ENCODE data around the gene MTSS2. TPM values are rescaled to one million over a fixed set of nuclear protein-coding genes. Genes with fewer than 3 reads are reported as not detected.

MTSS2 gene
- polyA plus RNA-seq, 1 of the 3 experiments (the other 2 are of a cell fraction) = 54.1 TPM

GRCh38 chr16:70701596-70701995 is 15.7 kb upstream of the MTSS2 start:
- Histone ChIP-seq H3K9me3 (no peaks in the 10 kb centered on the region), H3K79me2 (ENCODE audit: insufficient read depth) (no peaks in the 10 kb centered on the region), H3K36me3 (replicated peaks in 1 of 2; ENCODE audit: control insufficient read depth in 1 of 2, insufficient read depth in 2 of 2, low read length in 1 of 2) (no peaks in the 10 kb centered on the region), H4K20me1 (ENCODE audit: insufficient read depth) (no peaks in the 10 kb centered on the region), H3K9ac (no peak overlapping the region), H3K27ac (ENCODE audit: low read depth in 2 of 2, low read length in 1 of 2) (peak overlapping the region; percentile 96; a peak in 2 of 4 replicates), H2AFZ (ENCODE audit: low read depth) (no peak overlapping the region), H3K4me3 (ENCODE audit: low read depth in 2 of 2, low read length in 1 of 2) (no peak overlapping the region), H3F3A (replicated peaks; ENCODE audit: insufficient read depth) (peaks cover 17% of the 10 kb centered on the region), H3K27me3 (ENCODE audit: insufficient read depth) (no peaks in the 10 kb centered on the region), H3K4me1 (ENCODE audit: control insufficient read depth in 1 of 2, insufficient read depth in 2 of 2, low read depth in 1 of 2, low read length in 1 of 2) (peaks cover 43 to 78% of the 10 kb centered on the region in 2 experiments; a peak in 3 of 4 replicates), H3K4me2 (no peak overlapping the region), H3K9me2 (no peaks in the 10 kb centered on the region)
- POLR2A ChIA-PET = no interaction called here
- WGBS (ENCODE audit: low lambda C conversion rate) = 94% methylated on average over 7 of the region's 9 CpGs
- CTCF ChIA-PET = interaction anchor here (0.9 to 3.3 kb wide), 2 partner anchors 47 to 68 kb away, joined by 3 to 24 read pairs; no protein-coding TSS in a partner anchor
- DNase-seq = no peak
- TF ChIP-seq SMC3 (IDR thresholded peaks at IDR 0.05; ENCODE audit: low read depth, low read length) = no peak
- TF ChIP-seq RAD21 (IDR thresholded peaks at IDR 0.05; ENCODE audit: low read length) = no peak
- no peak for TF ChIP-seq USF1 (IDR thresholded peaks at IDR 0.05; ENCODE audit: borderline replicate concordance, low read depth)
- no peak for TF ChIP-seq CTCF (IDR thresholded peaks at IDR 0.05)
- no peak for TF ChIP-seq EZH2phosphoT487 (IDR thresholded peaks at IDR 0.05; ENCODE audit: borderline replicate concordance, low read depth)
- TF ChIP-seq PBX3 (IDR thresholded peaks at IDR 0.05) = no peak
- TF ChIP-seq TCF12 (IDR thresholded peaks at IDR 0.05) = no peak
- TF ChIP-seq TEAD4 (IDR thresholded peaks at IDR 0.05; ENCODE audit: borderline replicate concordance, insufficient read depth) = no peak
- TF ChIP-seq MEF2A (IDR thresholded peaks at IDR 0.05; ENCODE audit: borderline replicate concordance, low read depth) = no peak
- no peak for TF ChIP-seq SIN3A (IDR thresholded peaks at IDR 0.05; ENCODE audit: borderline replicate concordance, low read depth, low read length)
- TF ChIP-seq GATA2 (CRISPR knock-in tag; IDR thresholded peaks at IDR 0.05) = no peak

GRCh38 chr16:70701036-70701435 is 15.2 kb upstream of the MTSS2 start:
- TF ChIP-seq JUND (IDR thresholded peaks at IDR 0.05) = no peak
- no peak for TF ChIP-seq USF1 (IDR thresholded peaks at IDR 0.05; ENCODE audit: borderline replicate concordance, low read depth)
- TF ChIP-seq RCOR1 (IDR thresholded peaks at IDR 0.05; ENCODE audit: low read length) = no peak
- no peak for TF ChIP-seq RXRA (IDR thresholded peaks at IDR 0.05; ENCODE audit: borderline replicate concordance, low read depth)
- TF ChIP-seq MAX (IDR thresholded peaks at IDR 0.05; ENCODE audit: low read depth) = no peak
- no peak for TF ChIP-seq SIN3A (IDR thresholded peaks at IDR 0.05; ENCODE audit: borderline replicate concordance, low read depth, low read length)
- no peak for TF ChIP-seq TEAD4 (IDR thresholded peaks at IDR 0.05; ENCODE audit: borderline replicate concordance, insufficient read depth)
- Histone ChIP-seq H3K36me3 (replicated peaks in 1 of 2; ENCODE audit: control insufficient read depth in 1 of 2, insufficient read depth in 2 of 2, low read length in 1 of 2) (no peaks in the 10 kb centered on the region), H3K9me2 (no peaks in the 10 kb centered on the region), H3K4me3 (ENCODE audit: low read depth in 2 of 2, low read length in 1 of 2) (no peak overlapping the region), H4K20me1 (ENCODE audit: insufficient read depth) (no peaks in the 10 kb centered on the region), H3K79me2 (ENCODE audit: insufficient read depth) (no peaks in the 10 kb centered on the region), H3K27ac (ENCODE audit: low read depth in 2 of 2, low read length in 1 of 2) (peak overlapping the region in 1 of 2 experiments; percentile 96; a peak in 2 of 4 replicates), H3K4me2 (no peak overlapping the region), H2AFZ (ENCODE audit: low read depth) (no peak overlapping the region), H3K9me3 (no peaks in the 10 kb centered on the region), H3F3A (replicated peaks; ENCODE audit: insufficient read depth) (peaks cover 14% of the 10 kb centered on the region), H3K9ac (no peak overlapping the region), H3K27me3 (ENCODE audit: insufficient read depth) (no peaks in the 10 kb centered on the region), H3K4me1 (ENCODE audit: control insufficient read depth in 1 of 2, insufficient read depth in 2 of 2, low read depth in 1 of 2, low read length in 1 of 2) (peaks cover 40 to 82% of the 10 kb centered on the region in 2 experiments; a peak in 3 of 4 replicates)
- POLR2A ChIA-PET = interaction anchor here (0.6 to 0.8 kb wide), 2 partner anchors 16 to 39 kb away, joined by 3 read pairs; no protein-coding TSS in a partner anchor
- 96% methylated on average over 3 of the region's 3 CpGs for WGBS (ENCODE audit: low lambda C conversion rate)
- CTCF ChIA-PET = interaction anchor here (0.8 to 1.7 kb wide), 3 partner anchors 11 to 99 kb away, joined by 3 read pairs; no protein-coding TSS in a partner anchor
- DNase-seq = no peak
